HG03159 (cell line): ENCODE measurements around the gene RPL10.
"Not testable (repeated sequence)": the region's sequence is repeated elsewhere in the genome, so short reads cannot be mapped to it uniquely, and the experiment has no call there.

ENCODE experiments used
- ATAC-seq: cut with Tn5 transposase; IDR thresholded peaks from one replicate; pipeline ENCODE4 v1.9.1; 2021; ENCODE audit warnings: mild to moderate bottlenecking, moderate library complexity; ENCODE audit not compliant: unreplicated experiment

RPL10 gene

DNA sequence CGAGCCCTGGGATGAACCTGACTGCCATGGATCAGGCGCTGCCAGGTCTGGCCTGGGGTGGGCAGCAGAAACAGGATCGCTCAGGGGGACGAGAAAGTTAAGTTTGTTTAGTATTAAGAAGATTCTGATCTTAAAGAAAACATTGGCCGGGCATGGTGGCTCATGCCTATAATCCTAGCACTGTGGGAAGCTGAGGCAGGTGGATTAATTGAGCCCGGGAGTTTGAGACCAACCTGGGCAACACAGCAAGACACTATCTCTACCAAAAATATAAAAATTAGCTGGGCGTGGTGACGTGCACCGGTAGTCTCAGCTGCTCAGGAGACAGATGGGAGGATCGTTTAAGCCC is 23.0 kb upstream of the RPL10 start:
- no peak for ATAC-seq

GRCh38 chrX:154376774-154377173 is 21.4 kb upstream of the RPL10 start:
- ATAC-seq = no peak

DNA sequence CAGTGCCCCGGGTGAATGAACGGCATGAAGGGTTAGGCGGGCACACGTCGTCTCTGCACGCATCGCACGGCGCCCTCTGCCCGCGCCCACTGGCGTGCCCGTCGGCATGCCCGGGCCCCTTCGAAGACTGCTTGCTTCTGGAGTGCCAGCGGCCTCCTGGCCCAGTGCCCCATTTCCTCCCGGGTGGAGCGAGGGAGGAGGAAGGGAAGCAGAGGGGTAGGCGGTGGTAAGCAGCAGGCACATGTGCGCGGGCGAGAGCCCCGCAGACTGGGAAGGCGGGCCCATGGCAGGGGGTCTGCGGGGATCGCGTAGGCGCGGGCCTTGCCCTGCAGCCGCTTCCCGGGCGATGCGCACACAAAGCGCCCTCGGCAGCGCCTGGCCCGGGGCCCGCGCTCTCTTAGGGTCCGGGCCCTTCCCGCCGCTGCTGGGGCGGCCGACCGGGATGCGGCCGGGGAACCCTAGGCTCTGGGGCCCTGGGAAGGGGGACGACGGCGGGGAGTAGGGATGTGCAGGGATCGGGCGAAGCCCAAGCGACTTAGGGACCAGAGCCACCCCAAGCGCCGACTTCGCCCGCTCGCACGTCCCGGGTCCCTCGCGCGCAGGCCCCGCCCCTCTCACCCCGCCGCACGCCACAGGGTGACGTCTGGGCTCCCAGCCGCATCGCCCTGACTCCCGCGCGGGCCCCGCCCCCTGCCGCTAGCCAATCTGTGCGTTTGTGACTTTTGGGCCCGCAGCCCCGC is 19.9 kb upstream of the RPL10 start:
- peak; percentile 0 for ATAC-seq

GRCh38 chrX:154378799-154379568 is 19.2 kb upstream of the RPL10 start, which contains the start of gene EMD:
Gene EMD, plus strand, starts transcription at chrX:154379295. Its CDS starts 190 bp downstream, at chrX:154379485.
- peak; percentile 80 for ATAC-seq

GRCh38 chrX:154379569-154379951 is 18.6 kb upstream of the RPL10 start:
- ATAC-seq = no peak

DNA sequence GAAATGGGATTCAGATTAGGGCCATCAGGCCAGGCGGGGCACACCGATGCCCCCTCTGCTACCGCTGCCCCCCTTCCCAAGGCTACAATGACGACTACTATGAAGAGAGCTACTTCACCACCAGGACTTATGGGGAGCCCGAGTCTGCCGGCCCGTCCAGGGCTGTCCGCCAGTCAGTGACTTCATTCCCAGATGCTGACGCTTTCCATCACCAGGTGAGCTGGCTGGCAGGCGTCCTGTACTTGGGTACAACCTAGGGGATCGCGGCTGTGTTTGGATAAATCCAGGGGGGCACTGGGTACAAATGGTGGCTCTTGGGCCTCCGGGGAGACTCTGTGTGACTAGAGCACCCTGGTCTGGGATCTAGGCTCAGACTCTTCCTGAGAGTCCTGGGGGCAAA is 18.0 kb upstream of the RPL10 start:
- ATAC-seq = no peak

DNA sequence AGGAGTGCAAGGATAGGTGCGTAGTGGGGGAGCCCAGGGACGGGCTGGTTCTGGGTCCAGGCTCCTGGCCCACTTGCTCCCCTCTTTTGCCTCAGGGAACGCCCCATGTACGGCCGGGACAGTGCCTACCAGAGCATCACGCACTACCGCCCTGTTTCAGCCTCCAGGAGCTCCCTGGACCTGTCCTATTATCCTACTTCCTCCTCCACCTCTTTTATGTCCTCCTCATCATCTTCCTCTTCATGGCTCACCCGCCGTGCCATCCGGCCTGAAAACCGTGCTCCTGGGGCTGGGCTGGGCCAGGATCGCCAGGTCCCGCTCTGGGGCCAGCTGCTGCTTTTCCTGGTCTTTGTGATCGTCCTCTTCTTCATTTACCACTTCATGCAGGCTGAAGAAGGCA is 17.4 kb upstream of the RPL10 start:
- no peak for ATAC-seq

DNA sequence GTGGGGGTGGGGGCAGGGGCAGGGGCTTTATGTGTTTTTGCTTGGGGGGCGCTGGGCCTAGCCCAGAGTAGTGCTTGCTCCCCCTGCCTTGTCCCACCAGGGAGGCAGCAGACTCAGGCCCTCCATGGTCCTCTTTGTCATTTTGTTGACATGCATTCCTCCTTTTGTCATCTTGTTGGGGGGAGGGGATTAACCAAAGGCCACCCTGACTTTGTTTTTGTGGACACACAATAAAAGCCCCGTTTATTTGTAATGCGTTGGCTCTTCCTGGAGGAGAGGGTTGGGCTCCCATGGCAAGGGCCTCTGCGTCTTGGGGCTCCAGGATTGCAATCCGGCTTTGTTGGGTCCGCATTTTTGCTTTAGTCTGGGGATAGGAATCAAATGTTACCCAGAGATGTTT is 16.9 kb upstream of the RPL10 start:
- no peak for ATAC-seq

GRCh38 chrX:154382483-154383069 is 15.6 kb upstream of the RPL10 start:
- no peak for ATAC-seq

DNA sequence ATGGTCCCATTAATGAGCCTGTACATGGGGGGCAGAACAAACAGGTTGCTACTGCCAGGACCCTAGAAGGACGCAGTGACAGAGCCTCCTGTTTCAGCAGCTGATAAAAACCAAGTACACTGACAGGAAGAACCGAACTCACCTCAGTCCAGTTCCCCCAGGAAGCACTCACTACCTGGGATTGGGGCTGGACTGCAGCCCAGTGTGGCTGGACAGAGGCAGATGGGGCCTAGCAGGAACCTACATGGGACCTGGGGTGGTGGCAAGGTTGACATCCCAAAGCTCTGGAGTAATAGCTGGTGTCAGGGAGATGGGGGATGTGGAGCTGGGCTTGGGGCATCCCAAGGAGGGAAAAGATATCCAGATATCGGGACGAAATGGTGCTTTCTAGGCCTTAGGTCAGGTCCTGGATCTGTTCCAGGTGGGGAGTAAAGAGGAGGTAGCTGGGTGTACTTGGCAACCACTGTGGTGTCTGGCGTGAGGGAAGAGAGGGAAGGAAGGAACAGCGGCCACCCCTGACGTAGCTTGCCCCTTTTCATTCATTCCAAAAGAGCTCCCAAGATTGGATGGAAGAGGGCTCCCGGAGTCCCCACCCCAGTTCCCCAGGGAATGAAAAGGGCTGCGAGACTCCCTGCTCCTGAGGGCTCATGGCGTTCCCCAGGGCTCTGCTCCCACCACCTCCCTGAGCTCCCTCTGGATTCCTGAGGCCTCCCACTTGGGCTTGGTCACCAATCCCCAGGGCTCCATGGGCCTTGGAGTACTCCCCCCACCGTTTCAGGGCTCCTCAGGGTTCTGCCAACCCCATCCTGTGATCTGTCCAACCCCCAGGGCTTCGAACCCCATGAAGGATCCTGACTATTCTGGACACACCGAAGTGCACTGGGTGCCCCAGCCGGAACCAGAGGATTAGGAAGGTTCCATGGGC is 14.6 kb upstream of the RPL10 start:
- ATAC-seq = no peak

- no peak for ATAC-seq
Observed at GRCh38 chrX:154384284-154384892, 13.8 kb upstream of the RPL10 start.

DNA sequence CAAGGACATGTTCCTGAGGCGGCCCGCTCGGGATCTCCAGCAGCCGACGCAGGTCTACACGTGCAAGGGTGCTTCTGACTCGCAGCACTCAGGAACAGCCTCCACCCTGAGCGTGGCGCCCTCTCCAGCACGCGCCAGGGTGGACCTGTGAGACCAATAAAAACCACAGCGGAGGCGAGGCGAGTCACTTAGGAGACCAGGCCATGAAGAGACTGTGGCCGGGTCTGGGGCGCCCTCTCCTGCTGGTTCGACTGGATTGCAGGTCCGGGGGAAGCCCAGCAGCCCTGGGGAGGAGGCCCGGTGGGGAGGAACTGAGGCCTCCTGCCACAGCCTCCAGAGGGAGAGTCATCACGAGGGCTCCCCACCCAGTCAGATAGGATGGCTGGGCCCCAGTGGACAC is 10.1 kb upstream of the RPL10 start:
- not testable (repeated sequence) for ATAC-seq

- not testable (repeated sequence) for ATAC-seq
Observed at GRCh38 chrX:154388649-154389048, 9.5 kb upstream of the RPL10 start.

DNA sequence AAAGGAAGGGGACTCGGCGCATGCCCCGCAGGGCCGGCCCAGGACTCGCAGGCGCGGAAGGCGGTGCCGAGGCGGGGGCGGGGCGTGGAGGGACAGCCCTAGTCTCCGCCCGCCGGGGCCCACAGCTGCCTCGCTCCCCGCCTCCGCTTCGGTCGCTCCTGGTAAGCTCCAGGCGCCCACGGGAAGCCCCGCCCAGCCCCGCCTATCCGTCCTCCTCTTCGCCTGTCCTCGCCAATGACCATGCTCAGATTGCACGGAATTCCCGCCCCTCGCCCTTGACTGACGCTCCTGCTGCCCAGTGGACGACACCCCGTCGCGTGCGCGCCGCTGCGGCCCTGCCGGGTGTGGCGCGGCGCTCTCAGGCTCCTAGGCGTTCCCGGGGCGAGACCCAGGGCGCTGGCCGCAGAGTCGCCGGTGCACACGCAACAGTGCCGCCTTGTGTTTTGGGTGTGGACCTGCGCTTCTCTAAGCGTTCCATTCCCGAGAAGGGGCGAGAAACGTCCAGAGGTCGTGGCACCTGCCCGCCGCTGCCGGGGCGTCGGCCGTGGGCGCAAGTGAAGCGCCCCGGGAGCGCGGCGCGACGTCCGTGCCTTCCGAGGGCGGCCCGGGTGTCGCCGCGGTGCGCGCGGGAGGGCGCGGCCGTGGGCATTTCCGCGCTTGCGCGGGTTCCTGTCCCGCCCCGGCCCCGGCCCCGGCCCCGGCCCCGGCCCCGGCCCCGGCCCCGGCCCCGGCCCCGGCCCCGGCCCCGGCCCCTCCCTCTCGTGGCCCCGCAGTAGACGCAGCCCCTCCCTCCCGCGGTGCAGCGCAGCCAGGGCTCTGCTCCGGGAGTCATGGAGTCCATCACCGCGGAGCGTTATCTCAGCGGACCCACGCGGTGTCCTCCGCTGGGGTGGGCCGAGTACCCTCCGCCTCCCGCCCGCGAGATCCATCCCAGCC is 8.1 kb upstream of the RPL10 start:
- ATAC-seq = peak; percentile 61

- not testable (repeated sequence) for ATAC-seq
Observed at GRCh38 chrX:154396363-154396762, 1.8 kb upstream of the RPL10 start.

- ATAC-seq = peak; percentile 41
Observed at GRCh38 chrX:154396973-154397887, 947 bp upstream of the RPL10 start.

- no peak for ATAC-seq
Observed at GRCh38 chrX:154398668-154399526, 720 bp downstream of the RPL10 start.
